ENCODE measurements around the gene TRMT2A.

- no peak for TF ChIP-seq CTCF (IDR thresholded peaks at IDR 0.05; ENCODE audit: low read length)
- no peak for TF ChIP-seq EZH2 (optimal IDR thresholded peaks at IDR 0.05; ENCODE audit: low read depth, low read length)
- TF ChIP-seq EZH2phosphoT487 (IDR thresholded peaks at IDR 0.05; ENCODE audit: low read length), result no peak
Observed at GRCh38 chr22:20069331-20070042, 47.5 kb downstream of the TRMT2A start.
